ENCODE measurements around the gene RPS6KA4.

RPS6KA4 gene

GRCh38 chr11:64366751-64367150 is 7.8 kb downstream of the RPS6KA4 start:
- no peak for DNase-seq (ENCODE audit: low read depth, low spot score)

- no peak for DNase-seq (ENCODE audit: low read depth, low spot score)
Measured at GRCh38 chr11:64367931-64368672, 9.1 kb downstream of the RPS6KA4 start.

DNA sequence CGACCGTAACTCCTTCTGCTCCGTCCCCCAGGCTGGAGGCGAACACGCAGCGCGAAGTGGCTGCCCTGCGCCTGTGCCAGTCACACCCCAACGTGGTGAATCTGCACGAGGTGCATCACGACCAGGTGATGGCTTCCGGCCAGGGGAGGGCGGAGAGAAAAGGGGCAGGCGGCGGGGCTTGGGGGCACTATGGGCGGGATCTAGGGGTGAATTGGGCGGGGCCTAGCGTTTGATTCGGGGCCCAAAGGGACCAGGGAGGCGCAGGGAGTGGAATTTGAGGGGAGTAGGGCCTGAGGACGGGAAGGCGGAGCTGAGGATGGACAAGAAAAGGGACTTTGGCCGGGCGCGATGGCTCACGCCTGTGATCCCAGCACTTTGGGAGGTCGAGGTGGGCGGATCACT is 9.7 kb downstream of the RPS6KA4 start:
- DNase-seq (ENCODE audit: low read depth, low spot score): no peak

DNA sequence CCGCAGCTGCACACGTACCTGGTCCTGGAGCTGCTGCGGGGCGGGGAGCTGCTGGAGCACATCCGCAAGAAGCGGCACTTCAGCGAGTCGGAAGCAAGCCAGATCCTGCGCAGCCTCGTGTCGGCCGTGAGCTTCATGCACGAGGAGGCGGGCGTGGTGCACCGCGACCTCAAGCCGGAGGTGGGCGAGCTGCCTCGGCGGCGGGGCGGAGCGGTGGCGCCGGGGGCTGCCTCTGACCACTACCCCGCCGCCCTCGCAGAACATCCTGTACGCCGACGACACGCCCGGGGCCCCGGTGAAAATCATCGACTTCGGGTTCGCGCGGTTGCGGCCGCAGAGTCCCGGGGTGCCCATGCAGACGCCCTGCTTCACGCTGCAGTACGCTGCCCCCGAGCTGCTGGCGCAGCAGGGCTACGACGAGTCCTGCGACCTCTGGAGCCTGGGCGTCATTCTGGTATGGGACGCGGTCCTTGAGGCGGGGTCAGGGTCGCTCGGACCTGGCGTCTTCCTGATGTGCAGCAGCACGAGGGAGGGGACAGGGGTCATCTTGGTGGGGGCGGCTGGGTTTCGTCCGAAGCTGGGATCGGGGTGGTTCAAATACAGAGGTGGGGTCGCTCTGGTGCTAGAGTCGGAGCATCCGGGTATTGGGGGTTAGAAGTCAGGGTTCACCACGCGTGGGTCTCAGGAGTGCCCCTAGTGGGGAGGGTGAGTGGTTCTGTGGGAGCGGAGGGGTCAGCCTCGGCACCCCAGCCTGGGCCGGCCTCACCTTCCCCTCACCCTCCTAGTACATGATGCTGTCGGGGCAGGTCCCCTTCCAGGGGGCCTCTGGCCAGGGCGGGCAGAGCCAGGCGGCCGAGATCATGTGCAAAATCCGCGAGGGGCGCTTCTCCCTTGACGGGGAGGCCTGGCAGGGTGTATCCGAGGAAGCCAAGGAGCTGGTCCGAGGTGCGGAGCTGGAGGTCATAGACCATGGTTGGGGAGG is 10.8 kb downstream of the RPS6KA4 start:
- DNase-seq (ENCODE audit: low read depth, low spot score): no peak

DNA sequence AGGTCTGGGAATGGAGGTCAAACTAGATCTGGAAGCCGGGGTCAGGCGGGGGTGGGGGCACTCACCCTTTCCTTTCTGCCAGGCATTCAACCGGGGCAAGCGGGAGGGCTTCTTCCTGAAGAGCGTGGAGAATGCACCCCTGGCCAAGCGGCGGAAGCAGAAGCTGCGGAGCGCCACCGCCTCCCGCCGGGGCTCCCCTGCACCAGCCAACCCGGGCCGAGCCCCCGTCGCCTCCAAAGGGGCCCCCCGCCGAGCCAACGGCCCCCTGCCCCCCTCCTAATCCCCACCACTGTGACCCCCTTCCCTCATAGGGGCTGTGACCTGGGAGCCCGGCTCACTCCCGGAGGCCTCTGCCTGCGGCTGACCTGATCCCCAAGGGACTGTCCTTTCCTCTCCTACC is 12.2 kb downstream of the RPS6KA4 start:
- no peak for DNase-seq (ENCODE audit: low read depth, low spot score)

DNA sequence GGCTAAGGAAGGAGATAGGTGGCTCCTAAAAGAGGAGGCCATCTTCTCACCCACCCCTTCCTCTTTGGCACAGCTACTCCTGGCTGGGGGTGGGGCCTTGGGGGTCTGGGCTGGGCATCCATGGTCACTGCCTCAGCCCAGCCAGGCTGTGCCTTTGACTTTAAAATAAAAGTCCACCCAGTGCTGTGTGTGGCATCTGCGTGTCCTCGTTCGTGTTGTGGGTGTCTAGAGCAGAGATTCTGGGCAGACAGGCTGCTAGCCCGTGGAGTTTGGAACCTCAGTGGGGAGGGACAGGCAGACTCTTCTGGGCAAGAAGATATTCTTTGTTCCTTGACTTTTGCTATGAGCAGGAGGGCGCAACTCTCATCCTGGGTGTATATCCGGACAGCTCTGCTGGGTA is 13.1 kb downstream of the RPS6KA4 start:
- DNase-seq (ENCODE audit: low read depth, low spot score): no peak

GRCh38 chr11:64372802-64373597 is 14.0 kb downstream of the RPS6KA4 start:
- no peak for DNase-seq (ENCODE audit: low read depth, low spot score)

- DNase-seq (ENCODE audit: low read depth, low spot score): no peak
Measured at GRCh38 chr11:64373598-64373974, 14.6 kb downstream of the RPS6KA4 start.

DNA sequence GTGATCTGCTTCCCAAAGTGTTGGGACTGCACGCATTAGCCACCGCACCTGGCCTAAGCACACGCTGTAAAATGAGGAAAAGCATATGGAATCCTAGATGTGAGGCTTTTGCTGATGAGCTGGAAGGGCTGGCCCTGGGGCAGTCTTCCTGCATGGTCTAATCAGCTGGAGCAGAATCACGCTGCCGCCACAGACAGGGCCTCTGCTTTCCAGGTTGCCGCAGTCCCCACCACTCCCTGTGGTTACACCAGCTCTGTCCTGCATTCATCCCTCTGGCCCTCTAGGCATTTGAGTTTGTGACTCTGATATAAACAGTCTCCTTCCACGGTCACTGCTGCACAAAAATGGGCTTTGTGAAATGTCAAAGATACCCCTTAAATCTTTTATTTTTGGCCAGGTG is 17.1 kb downstream of the RPS6KA4 start:
- no peak for DNase-seq (ENCODE audit: low read depth, low spot score)

GRCh38 chr11:64378335-64378880 is 19.4 kb downstream of the RPS6KA4 start:
- DNase-seq (ENCODE audit: low read depth, low spot score): no peak

- DNase-seq (ENCODE audit: low read depth, low spot score): no peak
Measured at GRCh38 chr11:64379160-64379559, 20.2 kb downstream of the RPS6KA4 start.

- no peak for DNase-seq (ENCODE audit: low read depth, low spot score)
Measured at GRCh38 chr11:64379817-64380709, 21.1 kb downstream of the RPS6KA4 start.

DNA sequence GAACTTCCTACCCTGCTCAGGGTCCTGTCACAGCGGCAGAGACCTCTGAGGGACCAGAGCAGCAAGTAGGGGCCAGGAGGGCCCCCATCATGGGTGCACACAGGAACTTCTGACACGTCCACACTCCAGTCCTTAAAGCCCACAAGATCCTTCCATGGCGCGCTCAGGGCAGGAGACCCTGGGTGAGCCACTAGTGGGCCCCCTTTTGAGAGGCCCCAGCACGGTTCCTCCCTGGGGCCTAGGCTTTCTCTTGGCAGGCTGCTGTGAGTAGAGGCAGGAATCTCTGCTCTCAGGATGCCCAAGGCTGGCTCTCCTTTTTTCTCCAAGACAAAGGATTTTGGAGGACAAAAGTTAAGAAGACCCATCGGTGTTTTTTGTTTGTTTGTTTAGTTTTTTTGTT is 22.4 kb downstream of the RPS6KA4 start:
- no peak for DNase-seq (ENCODE audit: low read depth, low spot score)

DNA sequence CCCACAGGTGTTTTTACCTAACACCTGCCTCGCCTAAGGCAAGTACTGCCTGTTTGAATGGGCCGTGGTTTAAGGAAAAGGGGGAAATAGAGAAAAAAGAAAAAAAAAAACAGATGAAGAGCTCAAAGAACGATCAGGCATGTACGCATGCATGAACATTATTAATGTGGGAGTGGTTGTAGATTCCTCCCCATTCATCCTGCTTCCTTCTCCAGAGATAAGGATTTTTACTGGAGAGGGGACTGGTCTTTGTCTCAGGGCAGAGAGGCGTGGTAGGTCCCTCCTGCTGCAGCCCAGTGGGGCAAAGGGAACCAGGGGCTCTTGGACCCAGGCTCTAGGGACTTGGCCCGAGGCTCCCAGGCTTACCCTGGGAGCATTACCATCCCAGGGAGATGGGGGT is 23.1 kb downstream of the RPS6KA4 start:
- DNase-seq (ENCODE audit: low read depth, low spot score): no peak

DNA sequence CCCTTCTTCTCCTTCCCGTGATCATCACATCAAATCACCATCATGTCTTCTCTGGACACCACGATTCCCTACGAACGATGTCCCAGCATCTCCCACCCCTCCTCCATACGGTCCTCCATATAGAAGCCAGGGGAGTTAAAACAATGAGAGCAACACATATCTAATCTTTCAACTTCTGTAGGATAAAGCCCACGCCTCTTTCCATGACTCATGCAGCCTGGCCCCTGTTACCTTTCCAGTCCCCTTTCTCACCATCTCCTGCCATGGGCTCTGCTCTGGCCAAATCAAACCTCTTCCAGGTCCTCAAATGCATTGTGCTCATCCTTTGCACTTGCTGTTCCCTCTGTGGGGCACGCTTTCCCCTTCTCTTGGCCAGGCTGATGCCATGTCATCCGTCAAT is 23.6 kb downstream of the RPS6KA4 start:
- DNase-seq (ENCODE audit: low read depth, low spot score): no peak

DNA sequence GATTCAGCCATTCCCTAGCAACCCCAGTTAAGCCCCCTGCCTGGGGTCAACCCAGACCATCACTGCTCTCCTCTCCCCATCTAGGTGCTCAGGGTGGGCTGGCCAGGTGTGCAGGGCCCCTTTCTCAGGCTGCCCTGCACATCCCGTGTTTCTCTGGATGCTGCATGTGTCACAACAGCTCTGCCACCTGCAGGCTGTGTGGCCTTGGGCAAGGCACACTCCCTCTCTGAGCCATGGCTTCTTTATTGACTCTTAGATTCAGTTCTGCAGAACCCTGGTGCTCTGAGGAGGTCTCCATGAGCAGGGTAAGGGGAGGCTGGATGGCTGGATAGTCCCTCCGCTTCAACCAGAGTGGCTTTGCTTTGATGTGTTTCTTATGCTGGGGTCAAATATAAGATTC is 24.6 kb downstream of the RPS6KA4 start:
- no peak for DNase-seq (ENCODE audit: low read depth, low spot score)

- no peak for DNase-seq (ENCODE audit: low read depth, low spot score)
Measured at GRCh38 chr11:64384028-64384737, 25.2 kb downstream of the RPS6KA4 start.

DNA sequence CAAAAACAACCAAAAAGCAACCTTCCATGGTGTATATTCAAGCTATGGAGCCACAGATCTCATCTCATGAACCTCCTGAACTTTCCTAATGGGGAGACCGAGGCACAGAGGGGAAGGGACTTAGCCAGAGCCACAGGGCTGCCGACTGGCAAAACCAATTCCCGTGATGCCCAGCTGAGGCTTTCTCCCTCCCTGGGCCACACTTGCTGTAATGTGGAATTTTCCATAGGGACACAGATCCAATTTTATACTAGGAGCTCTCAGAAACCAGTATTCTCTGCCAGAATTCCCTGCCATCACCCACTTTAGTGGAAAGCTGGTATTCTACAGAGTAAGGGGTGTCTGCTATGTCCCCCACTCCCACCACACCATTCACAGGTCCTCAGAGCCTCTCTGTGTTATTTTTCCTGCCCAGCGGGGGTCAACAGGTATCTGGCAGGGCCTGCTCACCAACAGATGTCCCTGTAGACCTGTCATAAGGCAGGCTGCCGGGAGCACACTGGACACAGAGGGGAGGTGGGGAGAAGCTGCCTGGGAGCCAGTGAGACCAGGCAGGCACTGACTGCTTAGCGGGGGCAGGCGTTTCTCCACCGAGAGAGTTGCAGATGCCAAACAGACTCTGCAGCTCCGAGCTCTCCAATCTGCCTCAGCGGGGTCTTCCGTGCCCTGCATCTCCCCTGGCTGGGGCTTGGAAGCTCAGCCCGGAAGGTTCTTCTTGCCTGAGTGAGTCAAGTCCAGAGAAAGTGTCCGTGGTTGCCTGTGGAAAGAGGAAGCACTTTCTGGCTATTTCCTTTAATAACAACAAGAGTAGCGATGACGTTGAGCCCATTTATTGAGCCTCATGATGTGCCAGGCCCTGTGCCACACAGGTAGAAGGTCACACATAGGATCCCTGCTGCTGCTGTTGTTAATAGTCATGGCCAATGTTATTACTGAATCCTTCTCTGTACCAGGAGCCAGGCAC is 26.3 kb downstream of the RPS6KA4 start:
- DNase-seq (ENCODE audit: low read depth, low spot score): no peak

Measured in astrocyte of the hippocampus (primary cell).